ENCODE measurements around the gene PKD1.

Gene PKD1

DNA sequence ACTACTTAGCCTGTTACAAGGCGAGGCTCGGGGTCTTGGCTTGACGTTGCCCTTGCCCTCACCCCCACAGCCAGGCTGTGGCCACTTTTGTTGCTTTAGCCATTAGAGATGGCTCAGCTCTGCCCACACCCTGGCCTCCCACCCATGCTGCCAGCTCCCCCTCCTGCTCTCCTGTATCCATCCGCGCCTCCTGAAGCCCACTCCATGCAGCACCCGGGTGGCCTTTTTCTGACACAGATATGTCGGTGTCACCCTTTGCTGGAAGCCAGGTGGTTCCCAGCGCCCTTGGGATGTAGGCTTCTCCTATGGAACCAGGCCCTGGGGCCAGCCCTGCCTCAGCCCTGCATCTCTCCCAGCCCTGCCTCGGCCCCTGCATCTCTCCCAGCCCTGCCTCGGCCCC, 78.3 kb downstream of the PKD1 start:
- no peak overlapping the region for H3K27ac ChIP-seq (ENCODE audit: low read depth, low read length)
- no peak overlapping the region for H3K4me3 ChIP-seq (ENCODE audit: low read depth in 1 of 2, low read length in 2 of 2)
- H3K4me1 ChIP-seq (ENCODE audit: insufficient read depth, low read length): no peaks in the 10 kb centered on the region
- no peaks in the 10 kb centered on the region for H3K27me3 ChIP-seq (ENCODE audit: control insufficient read depth in 1 of 2, insufficient read depth in 2 of 2, low read length in 2 of 2)
- H3K36me3 ChIP-seq (ENCODE audit: insufficient read depth, low read length): peaks cover 58% of the 10 kb centered on the region
- no peak overlapping the region for H3K9ac ChIP-seq (ENCODE audit: low read length)
- no peaks in the 10 kb centered on the region for H3K9me3 ChIP-seq (ENCODE audit: low read length)

DNA sequence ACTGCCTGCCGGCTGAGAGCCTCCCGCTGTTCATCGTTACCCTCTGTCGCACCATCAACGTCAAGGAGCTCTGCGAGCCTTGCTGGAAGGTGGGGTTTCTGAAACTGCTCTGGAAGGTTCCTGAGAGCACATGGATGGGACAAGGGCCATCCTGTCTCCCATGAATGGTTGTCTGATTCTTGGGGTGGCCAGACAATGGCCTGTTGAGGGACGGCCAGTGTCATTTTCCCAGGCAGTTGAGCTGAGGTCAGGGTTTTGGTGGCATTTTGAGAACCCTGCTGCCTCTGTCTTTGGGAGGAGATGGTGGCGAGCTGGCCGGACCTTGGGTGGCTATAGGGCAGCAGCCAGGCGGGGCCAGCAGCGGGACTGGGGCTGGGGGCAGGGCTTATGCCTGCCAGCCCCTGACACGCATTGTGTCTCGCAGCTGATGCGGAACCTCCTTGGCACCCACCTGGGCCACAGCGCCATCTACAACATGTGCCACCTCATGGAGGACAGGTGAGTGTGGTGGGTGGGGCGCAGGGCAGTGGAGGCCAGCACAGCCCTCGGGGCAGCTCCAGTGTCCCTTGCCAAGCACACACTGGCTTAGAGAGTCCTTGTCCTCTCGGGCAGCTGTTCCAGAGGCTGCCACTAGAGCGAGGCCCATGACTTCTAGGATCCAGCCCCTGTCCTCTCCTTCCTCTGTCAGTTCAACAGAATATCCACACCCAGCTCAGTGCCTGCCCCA, 78.9 kb downstream of the PKD1 start:
- Histone ChIP-seq H3K9ac (ENCODE audit: low read length) (no peak overlapping the region), H3K27ac (ENCODE audit: low read depth, low read length) (no peak overlapping the region)

DNA sequence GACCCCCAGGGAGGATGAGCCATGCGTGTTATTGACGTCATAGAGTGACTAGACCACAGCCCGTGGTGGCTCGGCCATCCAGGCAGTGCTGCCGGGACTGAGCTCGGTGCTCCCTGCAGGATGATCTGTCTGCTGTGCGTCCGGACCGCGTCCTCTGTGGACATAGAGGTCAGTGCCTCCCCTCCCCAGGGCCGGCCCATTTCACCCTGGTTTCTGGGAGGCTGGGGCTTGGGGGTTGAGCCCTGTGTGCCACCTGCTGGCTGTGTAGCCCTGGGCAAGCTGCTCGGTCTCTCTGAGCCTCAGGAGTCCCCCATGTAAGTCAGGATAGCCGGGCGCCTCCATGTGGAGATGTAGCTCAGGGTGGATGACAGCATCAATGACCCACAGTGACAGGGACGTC, 79.6 kb downstream of the PKD1 start:
- Histone ChIP-seq H3K4me3 (ENCODE audit: low read depth in 1 of 2, low read length in 2 of 2) (no peak overlapping the region), H3K36me3 (ENCODE audit: insufficient read depth, low read length) (peaks cover 70% of the 10 kb centered on the region), H3K9ac (ENCODE audit: low read length) (no peak overlapping the region), H3K27ac (ENCODE audit: low read depth, low read length) (no peak overlapping the region), H3K4me1 (ENCODE audit: insufficient read depth, low read length) (no peaks in the 10 kb centered on the region), H3K27me3 (ENCODE audit: control insufficient read depth in 1 of 2, insufficient read depth in 2 of 2, low read length in 2 of 2) (no peaks in the 10 kb centered on the region), H3K9me3 (ENCODE audit: low read length) (no peaks in the 10 kb centered on the region)

More for the DNA sequence above, 78.9 kb downstream of the PKD1 start:
- Histone ChIP-seq H3K36me3 (ENCODE audit: insufficient read depth, low read length) (peaks cover 64% of the 10 kb centered on the region), H3K4me1 (ENCODE audit: insufficient read depth, low read length) (no peaks in the 10 kb centered on the region), H3K9me3 (ENCODE audit: low read length) (no peaks in the 10 kb centered on the region), H3K27me3 (ENCODE audit: control insufficient read depth in 1 of 2, insufficient read depth in 2 of 2, low read length in 2 of 2) (no peaks in the 10 kb centered on the region), H3K4me3 (ENCODE audit: low read depth in 1 of 2, low read length in 2 of 2) (no peak overlapping the region)

DNA sequence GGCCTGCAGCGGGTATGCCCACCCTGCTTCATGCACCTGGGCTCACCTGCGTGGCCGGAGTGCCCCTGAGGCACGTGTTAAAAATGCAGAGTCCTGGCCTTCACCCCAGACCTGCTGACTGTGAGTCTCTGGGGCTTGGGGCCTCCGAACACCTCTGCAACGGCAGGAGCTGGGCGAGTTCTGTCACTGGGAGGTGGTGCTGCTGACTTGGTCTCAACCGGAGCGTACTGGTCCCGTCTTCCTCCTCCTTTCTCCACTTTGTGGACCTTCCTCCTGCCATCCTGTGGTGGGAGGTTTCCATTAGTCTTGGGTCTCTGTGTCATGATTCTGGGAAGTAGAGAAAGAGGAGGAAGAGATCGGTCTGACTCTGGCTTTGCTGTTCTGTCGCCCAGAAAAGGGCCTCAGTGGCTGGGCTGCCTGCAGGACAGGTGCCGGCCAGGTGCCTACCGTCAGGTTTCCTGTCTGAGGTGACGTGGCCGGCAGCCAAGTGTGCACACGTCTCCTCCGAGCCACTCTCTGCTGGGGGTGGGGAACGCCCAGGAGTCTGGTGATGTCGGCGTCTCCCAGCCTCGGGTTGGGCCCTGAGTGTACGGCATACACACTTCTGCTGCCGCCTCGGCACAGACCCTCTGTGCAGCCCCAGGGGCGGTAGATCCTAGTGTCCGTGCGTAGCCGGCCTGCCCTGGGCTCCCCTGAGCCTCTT, 81.0 kb downstream of the PKD1 start:
- H3K27ac ChIP-seq (ENCODE audit: low read depth, low read length): no peak overlapping the region
- H3K4me3 ChIP-seq (ENCODE audit: low read depth in 1 of 2, low read length in 2 of 2): no peak overlapping the region
- no peak overlapping the region for H3K9ac ChIP-seq (ENCODE audit: low read length)
- peaks cover 73% of the 10 kb centered on the region for H3K36me3 ChIP-seq (ENCODE audit: insufficient read depth, low read length)
- no peaks in the 10 kb centered on the region for H3K27me3 ChIP-seq (ENCODE audit: control insufficient read depth in 1 of 2, insufficient read depth in 2 of 2, low read length in 2 of 2)
- no peaks in the 10 kb centered on the region for H3K9me3 ChIP-seq (ENCODE audit: low read length)
- no peaks in the 10 kb centered on the region for H3K4me1 ChIP-seq (ENCODE audit: insufficient read depth, low read length)

DNA sequence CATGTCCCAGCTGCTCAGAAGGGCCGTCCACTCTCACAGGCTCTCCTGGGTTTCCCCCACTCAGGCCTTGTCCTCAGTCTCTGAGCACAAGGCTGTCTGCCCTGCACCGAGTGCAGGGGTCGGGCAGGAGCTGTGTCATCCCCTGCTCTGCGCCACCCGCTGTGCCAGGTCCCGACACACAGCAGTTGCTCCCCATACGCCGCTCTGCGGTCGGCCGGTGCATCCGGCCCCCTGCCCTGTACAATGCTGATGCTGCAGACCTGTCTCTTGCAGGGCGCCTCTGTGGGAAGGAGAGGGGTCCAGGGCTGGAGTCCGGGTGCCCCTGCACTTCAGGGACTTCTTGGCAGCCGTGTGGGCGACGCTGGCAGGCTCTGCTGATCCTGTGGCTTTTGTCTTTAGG, 81.8 kb downstream of the PKD1 start:
- H3K4me3 ChIP-seq (ENCODE audit: low read depth in 1 of 2, low read length in 2 of 2): no peak overlapping the region
- peaks cover under 1% of the 10 kb centered on the region for H3K4me1 ChIP-seq (ENCODE audit: insufficient read depth, low read length)
- H3K36me3 ChIP-seq (ENCODE audit: insufficient read depth, low read length): peaks cover 72% of the 10 kb centered on the region
- H3K9ac ChIP-seq (ENCODE audit: low read length): no peak overlapping the region
- no peak overlapping the region for H3K27ac ChIP-seq (ENCODE audit: low read depth, low read length)
- no peaks in the 10 kb centered on the region for H3K9me3 ChIP-seq (ENCODE audit: low read length)
- H3K27me3 ChIP-seq (ENCODE audit: control insufficient read depth in 1 of 2, insufficient read depth in 2 of 2, low read length in 2 of 2): no peaks in the 10 kb centered on the region

DNA sequence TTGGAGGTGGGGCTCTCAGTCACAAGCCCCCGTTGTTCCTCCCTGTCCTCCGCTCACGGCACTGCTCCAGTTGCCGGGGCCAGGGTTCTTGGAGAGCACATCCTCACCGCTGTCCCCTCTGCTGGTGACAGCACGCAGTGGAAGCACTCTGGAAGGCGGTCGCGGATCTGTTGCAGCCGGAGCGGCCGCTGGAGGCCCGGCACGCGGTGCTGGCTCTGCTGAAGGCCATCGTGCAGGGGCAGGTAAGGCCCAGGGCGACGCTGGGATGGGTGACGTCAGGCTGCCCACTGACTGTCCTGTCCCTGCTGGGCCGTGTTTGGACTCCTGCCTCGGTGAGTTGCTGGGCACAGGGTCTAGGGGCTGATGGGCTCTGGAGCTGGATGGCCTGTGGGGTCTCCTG, 82.5 kb downstream of the PKD1 start:
- H3K4me3 ChIP-seq (ENCODE audit: low read depth in 1 of 2, low read length in 2 of 2): no peak overlapping the region
- no peak overlapping the region for H3K9ac ChIP-seq (ENCODE audit: low read length)

DNA sequence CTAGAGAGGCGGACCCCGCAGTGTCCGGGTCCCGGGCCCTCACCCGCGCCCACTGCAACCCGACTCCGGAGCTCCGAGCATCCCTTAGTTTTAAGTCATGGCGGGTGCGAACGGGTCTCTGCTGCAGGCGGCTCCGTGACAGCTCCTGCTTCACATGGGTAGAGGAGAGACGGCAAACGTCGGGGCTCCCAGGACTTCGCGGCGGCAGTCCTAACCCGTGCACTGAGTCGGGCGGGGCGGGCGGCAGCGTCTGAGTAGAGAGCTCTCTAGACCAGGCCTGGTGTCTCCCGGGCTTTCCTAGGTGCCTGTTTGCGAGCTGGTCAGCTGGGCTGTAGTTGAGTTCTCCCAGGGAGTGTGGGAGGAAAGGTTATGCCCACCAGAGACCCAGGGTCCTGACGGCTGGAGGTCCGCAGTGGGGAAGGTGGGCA, 87.6 kb downstream of the PKD1 start:
- Histone ChIP-seq H3K4me1 (ENCODE audit: insufficient read depth, low read length) (peaks cover 24% of the 10 kb centered on the region), H3K27ac (ENCODE audit: low read depth, low read length) (peak overlapping the region; percentile 92), H3K36me3 (ENCODE audit: insufficient read depth, low read length) (peaks cover 31% of the 10 kb centered on the region)

More for the DNA sequence above, 82.5 kb downstream of the PKD1 start:
- Histone ChIP-seq H3K36me3 (ENCODE audit: insufficient read depth, low read length) (peaks cover 65% of the 10 kb centered on the region), H3K9me3 (ENCODE audit: low read length) (no peaks in the 10 kb centered on the region), H3K27ac (ENCODE audit: low read depth, low read length) (no peak overlapping the region), H3K4me1 (ENCODE audit: insufficient read depth, low read length) (peaks cover 6% of the 10 kb centered on the region), H3K27me3 (ENCODE audit: control insufficient read depth in 1 of 2, insufficient read depth in 2 of 2, low read length in 2 of 2) (no peaks in the 10 kb centered on the region)

DNA sequence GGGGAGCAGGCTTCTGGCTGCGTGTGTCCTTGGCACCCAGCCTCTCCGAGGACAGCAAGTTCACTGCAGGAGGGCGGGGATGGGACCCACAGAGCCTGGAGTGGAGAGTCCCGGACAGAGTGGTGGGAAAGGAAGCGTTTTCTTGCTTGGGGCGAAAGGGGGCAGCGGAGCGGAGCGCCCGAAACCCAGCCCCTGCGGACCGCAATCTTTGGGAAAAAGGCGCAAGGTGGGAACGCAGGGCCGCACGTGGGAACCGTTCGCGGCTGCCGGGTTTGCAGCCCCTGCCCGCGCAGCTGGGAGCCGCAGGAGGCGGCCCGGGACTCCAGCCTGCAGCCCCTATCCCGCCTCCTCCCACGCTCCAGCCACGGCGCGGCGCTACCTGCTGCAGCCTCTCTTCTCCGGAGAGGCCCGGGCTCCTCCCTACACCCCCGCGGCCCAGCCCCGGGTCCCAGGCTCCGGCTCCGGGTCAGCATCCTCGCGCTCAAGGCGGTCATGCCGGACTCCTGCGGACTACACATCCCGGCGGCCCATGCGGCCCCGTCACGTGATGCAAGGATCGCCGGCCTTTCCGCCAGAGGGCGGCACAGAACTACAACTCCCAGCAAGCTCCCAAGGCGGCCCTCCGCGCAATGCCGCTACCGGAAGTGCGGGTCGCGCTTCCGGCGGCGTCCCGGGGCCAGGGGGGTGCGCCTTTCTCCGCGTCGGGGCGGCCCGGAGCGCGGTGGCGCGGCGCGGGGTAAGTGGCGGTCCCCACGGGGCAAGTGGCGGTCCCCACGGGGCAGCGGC, 88.2 kb downstream of the PKD1 start, which contains the start of the genes NTHL1 and TSC2:
TSS of gene NTHL1 (minus strand) at position 505 of the 786 bp plus-strand sequence. CDS start at position 494, 11 bp downstream.
TSS of gene TSC2 (plus strand) at position 656 of the 786 bp plus-strand sequence. CDS start 631 bp downstream, outside the sequence.
- H3K27ac ChIP-seq (ENCODE audit: low read depth, low read length): peak within 1 kb of the TSS; percentile 92
- H3K27me3 ChIP-seq (ENCODE audit: control insufficient read depth in 1 of 2, insufficient read depth in 2 of 2, low read length in 2 of 2): no peaks in the 10 kb centered on the region
- peak within 1 kb of the TSS; percentile 18 for H3K9ac ChIP-seq (ENCODE audit: low read length)
- no peaks in the 10 kb centered on the region for H3K9me3 ChIP-seq (ENCODE audit: low read length)
- peak within 1 kb of the TSS; percentile 63 to 96 for H3K4me3 ChIP-seq (ENCODE audit: low read depth in 1 of 2, low read length in 2 of 2)
- peaks cover 26% of the 10 kb centered on the region for H3K4me1 ChIP-seq (ENCODE audit: insufficient read depth, low read length)
- peaks cover 25% of the 10 kb centered on the region for H3K36me3 ChIP-seq (ENCODE audit: insufficient read depth, low read length)

More for the DNA sequence above, 87.6 kb downstream of the PKD1 start:
- peak overlapping the region; percentile 63 to 96 for H3K4me3 ChIP-seq (ENCODE audit: low read depth in 1 of 2, low read length in 2 of 2)
- no peaks in the 10 kb centered on the region for H3K9me3 ChIP-seq (ENCODE audit: low read length)
- H3K9ac ChIP-seq (ENCODE audit: low read length): peak overlapping the region; percentile 18
- H3K27me3 ChIP-seq (ENCODE audit: control insufficient read depth in 1 of 2, insufficient read depth in 2 of 2, low read length in 2 of 2): no peaks in the 10 kb centered on the region

DNA sequence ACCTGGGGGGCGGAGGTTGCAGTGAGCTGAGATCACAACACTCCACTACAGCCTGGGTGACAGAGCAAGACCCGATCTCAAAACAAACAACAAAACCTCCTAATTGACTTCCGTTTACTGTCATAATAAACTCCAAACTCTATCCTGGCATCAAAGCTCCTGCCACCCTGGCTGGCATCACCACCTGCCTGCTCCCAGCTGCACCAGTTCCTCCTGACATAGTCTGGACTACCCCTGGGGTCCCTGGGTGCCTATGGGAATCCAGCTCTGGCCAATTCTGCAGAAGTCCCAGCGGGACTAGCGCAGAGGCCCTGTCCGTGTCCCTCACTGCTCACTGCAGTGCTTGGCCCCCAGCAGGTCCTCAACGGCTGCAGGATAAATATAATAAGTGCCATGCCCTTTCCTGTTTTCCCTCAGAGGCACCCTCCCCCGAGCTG, 88.8 kb downstream of the PKD1 start:
- peaks cover 26% of the 10 kb centered on the region for H3K4me1 ChIP-seq (ENCODE audit: insufficient read depth, low read length)
- no peak overlapping the region for H3K9ac ChIP-seq (ENCODE audit: low read length)
- H3K27ac ChIP-seq (ENCODE audit: low read depth, low read length): peak overlapping the region; percentile 65
- H3K27me3 ChIP-seq (ENCODE audit: control insufficient read depth in 1 of 2, insufficient read depth in 2 of 2, low read length in 2 of 2): no peaks in the 10 kb centered on the region
- peaks cover 19% of the 10 kb centered on the region for H3K36me3 ChIP-seq (ENCODE audit: insufficient read depth, low read length)
- H3K9me3 ChIP-seq (ENCODE audit: low read length): no peaks in the 10 kb centered on the region
- H3K4me3 ChIP-seq (ENCODE audit: low read depth in 1 of 2, low read length in 2 of 2): peak overlapping the region; percentile 63 to 96

DNA sequence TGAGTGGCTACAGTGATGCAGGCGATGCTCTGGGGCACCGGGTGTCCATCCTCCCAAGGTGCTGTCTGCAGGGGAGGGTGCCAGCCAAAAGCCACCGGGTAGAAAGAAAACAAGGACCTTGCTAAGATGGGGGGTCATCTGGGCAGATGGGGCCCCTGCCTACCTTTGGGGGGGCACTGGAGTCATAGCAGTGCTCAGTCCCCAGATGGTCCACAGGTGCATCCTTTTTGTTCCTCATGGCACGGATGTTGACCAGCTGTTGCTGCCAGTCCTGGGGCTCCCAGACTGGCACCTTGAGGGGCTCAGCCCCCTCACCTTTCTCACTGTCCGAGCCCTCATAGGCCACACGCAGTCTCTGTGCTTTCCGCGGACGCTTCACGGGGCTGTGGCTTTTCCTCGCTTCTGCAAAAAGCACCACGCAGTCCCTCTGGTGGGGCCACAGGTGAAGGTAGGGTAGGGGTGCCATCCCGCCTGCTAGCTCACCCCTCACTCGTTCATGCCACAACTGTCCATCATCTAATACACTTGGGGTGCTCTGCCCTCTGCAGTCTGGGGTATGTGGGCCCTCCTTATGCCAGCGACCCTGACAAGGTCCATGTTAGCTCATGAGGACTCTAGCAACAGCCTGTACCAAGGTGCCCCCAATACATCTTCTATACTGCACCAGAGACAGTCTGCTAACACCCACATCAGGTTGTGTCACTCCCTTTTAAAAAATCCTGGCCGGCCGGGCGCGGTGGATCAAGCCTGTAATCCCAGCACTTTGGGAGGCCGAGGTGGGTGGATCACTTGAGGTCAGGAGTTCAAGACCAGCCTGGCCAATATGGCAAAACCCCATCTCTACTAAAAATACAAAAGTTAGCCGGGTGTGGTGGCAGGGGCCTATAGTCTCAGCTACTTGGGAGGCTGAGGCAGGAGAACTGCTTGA, 89.5 kb downstream of the PKD1 start:
- peaks cover 12% of the 10 kb centered on the region for H3K36me3 ChIP-seq (ENCODE audit: insufficient read depth, low read length)
- H3K27me3 ChIP-seq (ENCODE audit: control insufficient read depth in 1 of 2, insufficient read depth in 2 of 2, low read length in 2 of 2): no peaks in the 10 kb centered on the region
- no peak overlapping the region for H3K9ac ChIP-seq (ENCODE audit: low read length)
- peaks cover 26% of the 10 kb centered on the region for H3K4me1 ChIP-seq (ENCODE audit: insufficient read depth, low read length)
- no peak overlapping the region for H3K4me3 ChIP-seq (ENCODE audit: low read depth in 1 of 2, low read length in 2 of 2)
- no peaks in the 10 kb centered on the region for H3K9me3 ChIP-seq (ENCODE audit: low read length)
- H3K27ac ChIP-seq (ENCODE audit: low read depth, low read length): no peak overlapping the region

Measured in muscle layer of colon (tissue), 2 donors.